ENCODE data around the gene TNS1. TPM values are rescaled to one million over a fixed set of nuclear protein-coding genes. Genes with fewer than 3 reads are reported as not detected.
A peak's percentile ranks its signal among the peaks of the same experiment; 100 is the strongest.

Gene TNS1
- total RNA-seq, 1 donor = 116 TPM

- no peak for TF ChIP-seq CTCF (IDR thresholded peaks at IDR 0.05; ENCODE audit: insufficient read depth, low read length)
- H3K4me3 ChIP-seq (ENCODE audit: low read depth, low read length) = no peak overlapping the region
- DNase-seq (ENCODE audit: low read depth) = no peak
Measured at GRCh38 chr2:217875556-217876252, 127.1 kb downstream of the TNS1 start.

- TF ChIP-seq CTCF (IDR thresholded peaks at IDR 0.05; ENCODE audit: insufficient read depth, low read length) = no peak
- DNase-seq (ENCODE audit: low read depth) = peak; percentile 43
- H3K4me3 ChIP-seq (ENCODE audit: low read depth, low read length) = no peak overlapping the region
Measured at GRCh38 chr2:217875138-217875537, 127.7 kb downstream of the TNS1 start.

- TF ChIP-seq CTCF (IDR thresholded peaks at IDR 0.05; ENCODE audit: insufficient read depth, low read length) = no peak
- H3K4me3 ChIP-seq (ENCODE audit: low read depth, low read length) = no peak overlapping the region
- DNase-seq (ENCODE audit: low read depth) = no peak
Measured at GRCh38 chr2:217873371-217873770, 129.4 kb downstream of the TNS1 start.

GRCh38 chr2:217872319-217872718, 130.5 kb downstream of the TNS1 start:
- no peak overlapping the region for H3K4me3 ChIP-seq (ENCODE audit: low read depth, low read length)
- DNase-seq (ENCODE audit: low read depth) = no peak
- TF ChIP-seq CTCF (IDR thresholded peaks at IDR 0.05; ENCODE audit: insufficient read depth, low read length) = peak; percentile 39

- DNase-seq (ENCODE audit: low read depth) = no peak
- no peak overlapping the region for H3K4me3 ChIP-seq (ENCODE audit: low read depth, low read length)
- TF ChIP-seq CTCF (IDR thresholded peaks at IDR 0.05; ENCODE audit: insufficient read depth, low read length) = no peak
Measured at GRCh38 chr2:217870528-217871011, 132.2 kb downstream of the TNS1 start.

- no peak for TF ChIP-seq CTCF (IDR thresholded peaks at IDR 0.05; ENCODE audit: insufficient read depth, low read length)
- peak; percentile 82 for DNase-seq (ENCODE audit: low read depth)
- H3K4me3 ChIP-seq (ENCODE audit: low read depth, low read length) = no peak overlapping the region
Measured at GRCh38 chr2:217868911-217869334, 133.9 kb downstream of the TNS1 start.

Data from fibroblast of the aortic adventitia (primary cell).